ENCODE measurements around the gene S100A4.
A peak's percentile ranks its signal among the peaks of the same experiment; 100 is the strongest.
"Not testable (repeated sequence)": the region's sequence is repeated elsewhere in the genome, so short reads cannot be mapped to it uniquely, and the experiment has no call there.

Gene S100A4

DNA sequence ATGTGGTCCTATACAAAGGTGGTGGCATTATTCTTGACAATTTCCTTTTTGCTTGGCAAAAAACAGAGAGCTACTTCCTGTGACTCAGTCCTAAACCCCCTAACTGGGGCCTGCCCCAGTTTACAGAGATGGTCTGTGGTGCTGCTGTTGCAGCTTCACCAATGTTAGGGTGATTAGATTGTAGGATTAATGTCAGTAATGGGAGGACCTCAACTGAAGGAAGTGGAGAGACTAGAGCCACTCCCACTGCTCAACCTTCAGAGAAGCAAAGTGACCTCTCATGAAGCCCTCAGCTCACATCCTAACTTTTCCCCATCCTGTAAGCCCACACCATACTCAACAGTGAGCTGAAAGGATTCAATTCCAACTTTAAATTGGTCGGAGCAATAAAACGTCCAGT, 13.4 kb downstream of the S100A4 start:
- no peak for DNase-seq

DNA sequence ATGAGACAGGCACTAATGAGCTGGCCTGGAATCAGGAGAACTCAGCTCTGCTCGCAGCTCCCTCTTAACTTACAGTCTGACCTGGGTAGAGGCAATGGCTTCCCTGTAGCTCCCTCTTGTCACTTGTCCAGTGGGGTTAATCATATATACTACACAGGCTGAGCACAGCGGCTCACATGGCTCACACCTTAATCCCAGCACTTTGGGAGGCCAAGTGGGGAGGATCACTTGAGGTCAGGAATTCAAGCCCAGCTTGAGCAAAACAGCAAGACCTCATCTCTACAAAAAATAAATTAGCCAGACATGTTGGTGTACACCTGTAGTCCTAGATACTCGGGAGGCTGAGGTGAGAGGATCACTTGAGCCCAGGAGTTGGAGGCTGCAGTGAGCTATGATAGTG, 14.0 kb downstream of the S100A4 start:
- DNase-seq = no peak

DNA sequence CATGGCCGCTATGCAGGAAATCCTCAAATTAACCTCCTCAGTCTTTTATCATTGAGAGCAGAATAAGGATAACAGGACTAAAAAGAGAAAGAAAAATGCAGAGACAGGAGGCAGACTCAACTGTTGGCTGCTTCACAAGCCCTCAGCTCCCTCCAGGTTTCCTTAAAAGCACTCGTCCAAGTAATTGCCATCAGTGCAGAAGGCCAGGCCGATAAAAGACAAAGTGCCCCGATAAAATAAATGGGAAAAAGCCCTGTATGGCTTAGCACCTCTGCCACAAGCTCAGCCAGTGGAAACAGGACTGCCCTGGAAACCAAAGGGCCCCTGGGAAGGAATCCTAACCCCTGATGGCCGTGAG, 17.9 kb downstream of the S100A4 start:
- DNase-seq = no peak

DNA sequence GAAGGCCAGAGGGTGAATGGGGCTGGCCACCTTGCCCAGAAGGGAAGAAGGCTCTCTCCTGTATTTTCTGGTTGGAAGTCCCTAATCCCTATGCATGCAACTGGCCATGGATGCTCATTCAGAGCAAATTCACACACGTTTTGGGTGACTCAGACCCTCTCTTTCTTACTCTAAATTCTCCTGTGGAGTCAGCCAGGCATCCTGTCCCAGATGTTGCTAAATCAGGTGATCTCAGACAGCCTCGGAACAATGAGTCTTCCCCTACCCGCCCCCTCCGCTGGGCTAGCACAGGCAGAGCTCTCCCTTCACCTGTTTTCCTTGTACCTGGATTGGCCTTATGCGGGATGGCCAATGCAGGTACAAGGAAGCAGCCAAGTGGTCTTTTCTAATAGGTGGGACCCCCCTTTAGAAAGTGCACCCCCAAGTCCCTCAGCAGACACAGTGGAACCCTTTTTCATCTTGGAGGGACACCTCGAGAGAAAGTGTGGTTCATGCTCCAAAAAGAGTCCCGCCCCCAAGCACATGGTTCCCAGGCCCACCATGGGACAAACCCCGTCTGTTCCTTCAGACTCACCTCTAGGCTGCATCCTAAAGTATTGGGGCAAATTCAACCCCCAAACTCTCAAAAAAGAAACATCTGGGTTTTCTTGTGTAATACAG, 18.5 kb downstream of the S100A4 start:
- no peak for DNase-seq

DNA sequence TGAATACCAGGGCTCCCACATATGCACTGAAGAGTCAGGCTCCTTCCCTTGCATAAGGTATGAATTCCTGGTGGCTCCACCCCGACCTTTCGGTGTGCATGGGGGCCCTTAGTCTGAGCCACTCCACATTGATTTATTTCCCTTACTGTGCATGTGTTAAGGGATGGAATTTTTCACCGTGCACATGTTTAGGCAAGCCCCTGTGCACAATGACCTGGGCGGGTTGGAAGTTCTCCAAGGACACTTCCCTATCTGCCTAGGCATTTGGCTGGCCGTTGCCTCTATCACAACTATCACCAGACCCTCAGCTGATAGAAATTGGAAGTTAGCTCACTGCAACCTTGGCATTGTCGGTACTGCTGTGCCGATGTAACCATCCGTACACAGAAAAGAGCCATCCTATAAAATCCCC, 19.5 kb downstream of the S100A4 start:
- no peak for DNase-seq

DNA sequence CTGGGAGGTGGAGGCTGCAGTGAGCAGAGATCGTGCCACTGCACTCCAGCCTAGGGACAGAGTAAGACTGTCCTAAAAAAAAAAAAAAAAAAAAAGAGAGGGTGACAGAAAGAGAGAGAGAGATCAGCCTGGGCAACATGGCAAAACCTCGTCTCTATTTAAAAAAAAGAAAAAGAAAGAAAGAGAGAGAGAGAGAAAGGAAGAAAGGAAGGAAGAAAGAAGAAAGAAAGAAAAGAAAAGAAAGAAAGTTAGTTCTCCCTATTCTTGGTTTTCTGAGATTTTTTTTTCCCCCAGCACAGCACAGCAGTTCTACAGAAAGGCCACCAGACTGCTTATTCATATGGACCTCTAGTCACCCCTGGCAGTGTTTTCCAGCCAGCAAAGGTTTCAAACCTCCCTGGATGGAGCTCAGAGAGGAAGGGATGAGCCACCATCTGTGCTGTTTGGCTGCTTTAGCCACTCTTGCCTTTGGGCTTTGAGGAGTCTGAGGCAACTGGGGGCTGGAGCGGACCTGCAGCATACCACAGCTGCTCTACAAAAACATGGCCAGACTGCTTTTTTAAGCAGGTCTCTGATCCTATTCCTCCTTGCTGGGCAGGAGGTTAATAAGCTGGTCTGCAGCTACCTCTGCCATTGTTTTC, 20.4 kb downstream of the S100A4 start:
- no peak for DNase-seq

DNA sequence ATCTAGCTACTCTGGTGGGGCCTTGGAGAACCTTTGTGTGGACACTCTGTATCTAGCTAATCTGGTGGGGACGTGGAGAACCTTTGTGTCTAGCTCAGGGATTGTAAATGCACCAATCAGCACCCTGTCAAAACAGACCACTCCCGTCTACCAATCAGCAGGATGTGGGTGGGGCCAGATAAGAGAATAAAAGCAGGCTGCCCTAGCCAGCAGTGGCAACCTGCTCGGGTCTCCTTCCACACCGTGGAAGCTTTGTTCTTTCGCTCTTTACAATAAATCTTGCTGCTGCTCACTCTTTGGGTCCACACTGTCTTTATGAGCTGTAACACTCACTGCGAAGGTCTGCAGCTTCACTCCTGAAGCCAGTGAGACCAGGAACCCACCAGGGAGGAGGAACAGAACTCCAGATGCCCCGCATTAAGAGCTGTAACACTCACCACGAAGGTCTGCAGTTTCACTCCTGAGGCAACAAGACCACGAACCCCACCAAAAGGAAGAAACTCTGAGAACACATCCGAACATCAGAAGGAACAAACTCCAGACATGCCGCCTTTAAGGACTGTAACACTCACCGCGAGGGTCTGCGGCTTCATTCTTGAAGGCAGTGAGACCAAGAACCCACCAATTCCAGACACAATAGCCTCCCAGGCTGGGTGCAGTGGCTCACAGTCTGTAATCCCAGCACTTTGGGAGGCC, 23.1 kb downstream of the S100A4 start:
- DNase-seq = not testable (repeated sequence)

DNA sequence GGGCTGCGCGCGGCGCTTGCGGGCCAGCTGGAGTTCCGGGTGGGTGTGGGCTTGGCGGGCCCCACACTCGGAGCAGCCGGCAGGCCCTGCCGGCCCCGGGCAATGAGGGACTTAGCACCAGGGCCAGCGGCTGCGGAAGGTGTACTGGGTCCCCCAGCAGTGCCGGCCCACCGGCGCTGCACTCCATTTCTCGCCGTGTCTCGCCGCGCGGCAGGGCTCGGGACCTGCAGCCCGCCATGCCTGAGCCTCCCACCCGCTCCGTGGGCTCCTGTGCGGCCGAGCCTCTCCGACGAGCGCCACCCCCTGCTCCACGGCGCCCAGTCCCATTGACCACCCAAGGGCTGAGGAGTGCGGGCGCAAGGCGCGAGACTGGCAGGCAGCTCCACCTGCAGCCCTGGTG, 23.8 kb downstream of the S100A4 start:
- DNase-seq = not testable (repeated sequence)

DNA sequence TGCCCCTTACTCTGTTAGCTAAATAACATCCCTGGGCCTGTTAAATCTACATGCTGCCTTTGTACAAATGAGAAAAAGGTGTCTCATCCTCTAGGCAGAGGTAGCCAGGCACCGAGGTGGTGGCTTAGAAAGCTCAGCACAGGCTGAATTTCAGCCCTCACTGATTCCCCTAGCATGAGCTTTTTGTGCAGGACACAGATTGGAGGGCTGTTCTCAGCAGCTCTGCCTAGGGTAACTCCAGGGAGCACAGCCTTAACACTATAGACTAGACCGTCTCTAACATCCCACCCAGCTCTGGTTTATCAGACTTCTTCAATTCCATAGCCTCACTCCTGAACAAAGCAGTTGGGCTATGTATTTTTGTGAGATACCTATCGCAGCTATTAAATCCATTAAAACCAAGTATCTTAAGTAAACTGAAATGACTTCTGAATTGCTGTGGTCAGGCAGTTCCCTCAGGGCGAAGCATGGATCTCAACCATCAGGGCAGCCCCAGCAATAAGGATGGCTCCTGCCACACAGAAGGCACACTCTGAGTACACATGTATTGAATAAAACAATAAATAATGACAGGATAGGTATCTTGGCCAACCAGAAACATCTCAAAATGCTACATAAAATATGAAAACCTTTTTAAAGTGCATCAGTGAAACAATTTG, 24.7 kb downstream of the S100A4 start:
- DNase-seq = no peak

DNA sequence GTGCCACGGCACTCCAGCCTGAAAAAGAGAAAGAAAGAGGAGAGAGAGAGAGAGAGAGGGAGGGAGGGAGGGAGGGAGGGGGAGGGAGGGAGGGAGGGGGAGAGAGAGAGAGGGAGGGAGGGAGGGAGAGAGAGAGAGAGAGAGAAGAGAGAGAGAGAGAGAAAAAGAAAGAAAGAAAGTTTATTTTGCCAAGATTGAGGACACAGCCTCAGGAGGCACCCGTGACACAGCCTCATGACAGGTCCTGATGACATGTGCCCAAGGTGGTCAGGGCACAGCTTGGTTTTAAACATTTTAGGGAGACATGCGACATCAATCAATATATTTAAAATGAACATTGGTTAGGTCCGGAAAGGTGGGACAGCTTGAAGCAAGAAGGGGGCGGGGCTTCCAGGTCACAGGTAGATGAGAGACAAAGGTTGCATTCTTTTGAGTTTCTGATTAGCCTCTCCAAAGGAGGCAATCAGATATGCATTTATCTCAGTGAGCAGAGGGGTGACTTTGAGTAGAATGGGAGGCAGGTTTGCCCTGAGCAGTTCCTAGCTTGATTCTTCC, 25.4 kb downstream of the S100A4 start:
- not testable (repeated sequence) for DNase-seq

DNA sequence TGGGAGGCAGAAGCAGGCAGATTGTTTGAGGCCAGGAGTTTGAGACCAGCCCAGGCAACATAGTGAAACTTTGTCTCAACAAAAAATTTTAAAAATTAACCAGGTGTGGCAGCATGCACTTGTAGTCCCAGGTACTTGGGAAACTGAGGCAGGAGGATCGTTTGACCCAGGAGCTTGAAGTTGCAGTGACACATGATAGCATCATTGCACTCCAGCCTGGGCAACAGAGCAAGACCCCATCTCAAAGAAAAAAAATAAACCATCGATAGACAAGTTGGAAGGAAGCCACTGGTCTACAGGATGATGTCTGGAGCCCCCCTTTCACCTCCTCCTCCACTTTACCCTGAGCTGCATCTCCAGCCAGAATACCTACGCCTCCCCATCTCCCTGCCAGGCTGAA, 26.4 kb downstream of the S100A4 start:
- no peak for DNase-seq

DNA sequence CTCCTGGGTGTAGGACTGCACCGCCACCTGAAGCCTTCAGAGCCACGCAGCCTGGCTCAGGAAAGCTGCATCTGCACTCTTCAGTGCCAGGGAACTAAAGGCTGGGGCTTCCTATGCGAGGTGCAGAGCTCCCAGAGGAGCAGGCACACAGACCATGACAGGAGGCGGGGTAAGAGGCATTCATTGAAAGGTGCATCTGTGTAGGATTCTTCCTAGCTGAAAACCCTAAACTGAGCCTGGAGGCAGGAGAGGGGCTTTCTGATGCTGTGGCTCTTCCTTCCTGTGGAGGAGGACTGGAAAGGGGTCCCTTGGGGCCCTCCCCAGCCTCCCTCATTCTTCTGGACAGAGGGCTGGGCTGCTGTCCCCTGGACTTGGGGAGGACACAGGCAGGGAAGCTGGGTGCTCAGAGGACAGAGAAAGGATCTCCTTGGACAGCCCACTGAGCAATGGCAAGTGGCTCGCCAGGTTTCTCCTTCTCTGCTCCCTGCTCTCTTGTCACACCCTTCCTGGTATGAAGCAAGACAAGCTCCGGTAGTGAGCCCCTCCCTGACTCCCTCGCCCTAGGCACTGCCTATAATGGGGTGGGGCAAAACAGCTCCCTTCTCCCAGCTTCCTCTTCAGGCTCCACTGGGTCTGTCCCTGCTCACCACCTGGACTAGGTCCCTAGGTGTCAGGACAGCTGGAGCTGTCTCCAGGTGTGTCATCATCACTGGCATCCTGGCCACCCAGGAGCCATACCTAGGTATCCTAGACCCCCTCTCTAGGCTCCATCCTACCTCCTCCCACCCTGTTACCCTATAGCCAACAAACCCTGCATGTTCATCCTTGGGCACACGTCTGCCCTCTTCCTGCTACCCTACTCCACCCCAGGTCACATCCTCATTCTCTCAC, 29.9 kb downstream of the S100A4 start:
- DNase-seq = peak; percentile 47

DNA sequence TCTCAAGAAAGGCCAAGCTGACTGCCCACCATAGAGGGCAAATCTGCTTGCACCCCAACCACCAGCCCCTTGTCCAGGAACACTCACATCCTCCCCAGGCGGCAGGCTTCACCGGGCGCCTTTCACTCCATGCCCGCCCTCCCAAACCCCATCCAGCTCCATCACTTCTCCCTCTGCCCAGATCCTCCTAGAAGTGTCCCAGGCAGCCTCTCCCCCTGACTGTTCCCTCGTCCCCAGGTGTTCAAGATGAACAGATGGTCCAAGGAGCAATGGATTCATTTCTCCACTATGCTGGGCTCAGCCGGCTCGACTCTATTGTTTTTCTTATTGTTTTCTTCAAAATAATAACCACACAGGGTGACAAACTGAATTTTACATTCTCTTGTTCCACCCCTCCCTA, 31.9 kb downstream of the S100A4 start:
- no peak for DNase-seq

DNA sequence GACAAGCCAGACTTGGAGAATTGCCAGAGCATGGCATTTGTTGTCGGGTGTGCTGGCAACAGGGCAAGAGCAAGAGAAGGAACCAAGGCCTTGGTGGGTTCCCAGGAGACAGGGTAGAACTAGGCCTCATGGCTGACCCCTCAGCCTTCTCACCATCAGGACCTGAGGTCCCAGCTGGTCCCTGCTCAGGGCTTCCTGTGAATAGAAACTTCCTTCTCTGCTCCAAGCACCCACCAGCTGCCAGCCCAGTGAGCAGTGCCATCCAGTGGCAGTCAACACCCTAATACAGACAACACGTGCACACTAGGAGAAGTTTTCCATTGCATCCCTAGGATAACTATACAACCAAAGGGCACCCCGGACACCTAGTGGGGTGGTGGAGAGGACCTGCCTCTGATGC, 32.6 kb downstream of the S100A4 start:
- no peak for DNase-seq

DNA sequence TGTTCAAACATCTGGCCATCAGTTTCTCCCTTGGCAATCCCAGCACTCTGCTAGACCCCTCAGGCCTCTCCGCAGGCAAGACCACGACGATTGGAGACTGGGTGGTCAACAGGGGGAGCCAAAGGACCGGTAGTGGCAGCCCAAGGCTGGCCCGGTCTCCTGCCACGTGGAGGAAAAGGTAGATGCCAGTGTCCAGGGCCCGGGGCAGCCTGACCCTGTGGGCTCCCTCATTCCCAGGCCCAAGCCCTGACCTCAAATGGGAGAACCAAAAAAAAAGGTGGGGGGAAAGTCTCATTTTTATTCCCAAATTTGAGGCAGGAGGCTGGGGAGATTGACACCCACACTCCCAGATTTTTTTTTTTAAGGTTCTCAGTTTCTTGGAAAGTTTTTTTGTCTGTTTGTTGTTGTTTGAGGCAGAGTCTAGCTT, 34.6 kb downstream of the S100A4 start:
- DNase-seq = no peak

DNA sequence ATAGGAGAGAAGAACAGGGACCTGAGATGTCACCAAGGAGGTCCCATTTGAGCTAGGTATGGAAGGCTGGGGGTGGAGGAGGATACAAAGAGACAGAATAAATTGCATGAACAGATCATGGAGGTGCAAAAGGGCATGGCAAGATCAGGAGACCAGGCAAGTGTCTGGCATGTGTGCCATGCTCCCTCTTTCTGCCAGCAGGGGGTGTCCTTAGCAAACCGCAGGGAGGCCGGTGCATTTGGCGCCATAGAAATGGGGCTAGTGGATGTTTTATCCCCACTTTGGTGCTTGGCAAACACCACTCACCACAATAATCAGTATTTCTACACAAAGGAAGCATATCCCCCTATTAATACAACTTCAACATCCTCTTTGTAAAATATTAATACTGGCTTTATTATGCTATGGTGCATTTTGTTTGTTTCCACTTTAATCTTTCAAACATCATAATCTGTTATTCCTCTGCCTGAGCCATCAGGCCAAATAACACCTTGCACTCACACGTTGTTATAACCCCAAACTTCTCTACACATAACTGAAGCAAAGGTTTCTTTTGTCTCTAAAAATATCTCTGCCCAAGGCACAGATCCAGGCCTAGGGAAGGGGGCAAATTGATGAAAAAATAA, 35.8 kb downstream of the S100A4 start:
- DNase-seq = no peak

DNA sequence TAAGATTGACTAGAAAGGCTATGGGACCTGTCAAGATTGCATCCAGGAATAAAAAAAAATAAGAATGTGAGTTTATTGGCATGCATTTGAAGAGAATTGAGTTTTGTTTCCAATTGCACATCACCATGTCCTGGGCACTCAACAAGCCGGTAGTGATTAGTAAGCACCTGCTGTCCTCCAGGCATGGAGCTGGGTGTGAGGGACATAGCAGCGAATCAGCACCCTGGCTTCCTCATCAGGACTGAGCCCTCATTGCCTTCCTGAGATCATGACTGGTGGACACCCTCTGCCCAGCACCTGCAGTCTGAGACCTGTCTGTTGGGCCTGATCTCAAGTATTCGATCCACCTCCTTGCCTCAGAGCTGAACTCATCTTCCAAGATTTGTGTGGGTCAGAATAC, 36.6 kb downstream of the S100A4 start:
- no peak for DNase-seq

DNA sequence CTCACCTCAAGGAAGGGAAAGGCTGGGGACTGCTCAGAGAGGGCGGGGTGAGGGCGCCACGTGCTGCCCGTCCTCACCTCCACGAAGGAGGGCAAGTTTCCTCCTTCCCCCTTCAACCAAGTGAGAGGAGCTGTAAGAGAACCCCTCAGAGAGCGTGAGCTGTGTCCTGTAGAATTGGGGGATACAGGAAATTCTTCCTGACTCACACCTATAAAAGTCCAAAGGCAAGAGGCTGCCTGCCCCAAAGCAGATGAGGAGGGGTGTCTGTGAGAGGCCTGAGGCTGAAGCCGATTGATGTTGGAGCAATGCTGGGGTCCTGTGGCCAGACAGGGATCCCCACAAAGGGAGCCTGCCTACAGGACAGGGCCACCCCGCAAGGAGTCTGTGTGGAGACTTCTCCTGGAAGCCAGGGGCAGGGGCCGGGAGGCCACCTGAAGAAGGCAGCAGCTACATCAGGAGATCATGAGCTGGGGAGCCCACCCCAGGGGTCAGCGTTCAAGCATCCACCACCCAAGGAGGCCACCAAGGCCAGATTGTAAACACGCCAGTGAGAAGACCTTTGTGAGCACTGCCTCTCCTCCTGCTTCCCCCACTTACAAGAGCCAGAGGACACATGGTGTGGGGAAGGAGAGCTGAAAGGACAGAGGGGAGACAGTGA, 37.6 kb downstream of the S100A4 start:
- DNase-seq = no peak

DNA sequence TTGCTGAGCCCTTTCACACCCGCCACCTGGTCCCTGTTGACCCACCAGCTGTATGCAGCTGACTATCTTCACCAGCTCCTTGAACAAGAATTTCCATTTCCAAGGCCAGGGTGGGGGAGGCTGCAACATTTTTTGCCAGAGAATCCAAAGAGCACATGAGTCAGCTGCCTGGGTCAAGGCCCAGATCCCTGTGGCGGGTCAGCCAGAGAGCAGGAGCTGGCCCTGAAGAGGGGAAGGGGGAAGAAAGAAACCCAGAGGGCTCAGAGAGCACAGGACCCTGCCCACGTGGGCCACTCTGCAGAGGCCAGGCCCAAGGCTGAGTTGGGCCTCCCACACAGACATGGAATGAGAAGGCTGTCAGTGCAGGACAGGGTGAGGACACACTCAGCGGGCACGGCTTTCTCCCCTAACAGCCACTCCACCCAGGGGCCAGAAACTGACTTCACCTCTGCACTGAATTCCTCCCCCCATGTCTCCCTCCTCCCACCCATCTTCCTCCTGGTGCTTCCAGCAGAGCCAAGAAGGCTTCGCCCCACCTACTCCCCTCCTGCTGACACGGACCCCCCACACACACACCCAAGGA, 38.7 kb downstream of the S100A4 start:
- no peak for DNase-seq

DNA sequence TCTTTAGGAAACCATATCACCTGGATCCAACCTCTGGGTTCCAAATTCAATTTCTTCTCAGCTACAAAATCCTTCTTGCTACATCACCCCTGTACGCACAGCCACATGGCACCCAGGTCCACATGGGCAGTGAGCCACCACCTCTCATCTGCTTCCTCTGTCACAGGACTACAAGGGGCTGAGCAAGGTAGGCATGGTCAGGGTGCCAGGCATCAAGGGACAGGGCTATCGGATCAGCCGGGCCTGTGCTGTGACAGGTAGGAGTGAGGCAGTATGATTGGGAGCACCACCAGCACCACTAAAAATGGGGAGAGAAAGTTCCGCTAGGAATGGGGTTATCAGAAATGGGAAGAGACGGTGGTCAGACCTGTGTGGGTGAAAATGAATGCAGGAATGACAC, 39.2 kb downstream of the S100A4 start:
- no peak for DNase-seq

DNA sequence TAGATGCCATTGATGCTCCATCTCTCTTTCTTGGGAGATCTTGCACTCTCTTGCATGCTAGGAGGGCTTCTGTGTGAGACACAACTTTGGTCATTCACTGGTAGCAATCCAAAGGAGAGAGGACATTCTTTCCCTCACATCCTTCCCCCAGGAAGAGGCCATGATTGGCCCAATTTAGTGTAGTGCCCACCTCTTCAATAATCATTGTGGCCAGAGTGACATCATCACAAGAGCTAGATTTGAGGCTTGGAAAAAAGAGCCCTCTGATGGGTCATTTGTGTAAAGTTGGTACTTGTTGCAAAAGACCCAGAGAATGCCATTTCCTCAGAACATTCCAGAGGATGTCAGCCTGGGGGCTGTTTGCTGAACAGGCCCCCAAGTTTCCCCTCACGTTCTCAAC, 40.0 kb downstream of the S100A4 start:
- DNase-seq = no peak
